NCI-H345 treated with DMSO at 0.1 percent for 48 hours (cell line): Measurements from ENCODE around the gene WDR73.
"Not testable (repeated sequence)": the region's sequence is repeated elsewhere in the genome, so short reads cannot be mapped to it uniquely, and the experiment has no call there.

Experiments used
- DNase-seq: peaks from one replicate; lab custom pipeline; 2025; ENCODE audit not compliant: unreplicated experiment; lab: John Stamatoyannopoulos, UW

WDR73 gene

GRCh38 chr15:84653910-84654688 lies at the start of gene WDR73:
WDR73 (minus strand) TSS chr15:84654283; CDS start chr15:84654274, 9 bp downstream.
- peak; percentile 72 for DNase-seq

- DNase-seq = no peak
Measured at GRCh38 chr15:84703808-84704207, 49.7 kb upstream of the WDR73 start.

GRCh38 chr15:84702961-84703482 lies 48.9 kb upstream of the WDR73 start:
- DNase-seq = no peak

DNA sequence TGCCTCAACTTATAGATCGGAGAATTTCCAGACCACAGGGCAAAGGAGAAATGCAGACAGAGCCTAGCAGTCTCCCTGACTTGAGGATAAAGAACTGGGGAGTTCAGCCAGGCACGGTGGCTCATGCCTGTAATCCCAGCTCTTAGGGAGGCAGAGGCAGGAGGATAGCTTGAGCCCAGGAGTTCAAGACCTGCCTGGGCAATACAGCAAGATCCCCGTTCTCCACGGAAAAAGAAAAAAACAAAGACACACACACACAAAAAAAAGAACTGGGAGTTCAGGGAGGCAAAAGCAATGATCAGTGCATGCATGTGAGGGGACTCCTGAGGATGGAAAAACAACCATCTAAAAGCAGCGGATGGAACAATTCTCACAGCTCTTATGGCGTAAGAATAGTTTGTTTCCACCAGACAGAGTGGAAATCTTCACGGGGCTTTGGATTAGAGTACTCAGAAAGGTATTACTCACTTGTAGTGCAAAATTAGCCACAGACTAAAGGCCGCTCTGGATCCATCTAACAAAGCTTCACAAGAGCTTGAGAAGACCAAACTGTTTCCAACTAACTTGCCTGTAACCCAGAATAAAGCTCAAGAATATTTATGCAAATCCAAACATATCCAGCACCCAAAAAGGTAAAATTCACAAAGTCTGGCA lies 45.6 kb upstream of the WDR73 start:
- no peak for DNase-seq

GRCh38 chr15:84697236-84697990 lies 43.3 kb upstream of the WDR73 start:
- DNase-seq = no peak

DNA sequence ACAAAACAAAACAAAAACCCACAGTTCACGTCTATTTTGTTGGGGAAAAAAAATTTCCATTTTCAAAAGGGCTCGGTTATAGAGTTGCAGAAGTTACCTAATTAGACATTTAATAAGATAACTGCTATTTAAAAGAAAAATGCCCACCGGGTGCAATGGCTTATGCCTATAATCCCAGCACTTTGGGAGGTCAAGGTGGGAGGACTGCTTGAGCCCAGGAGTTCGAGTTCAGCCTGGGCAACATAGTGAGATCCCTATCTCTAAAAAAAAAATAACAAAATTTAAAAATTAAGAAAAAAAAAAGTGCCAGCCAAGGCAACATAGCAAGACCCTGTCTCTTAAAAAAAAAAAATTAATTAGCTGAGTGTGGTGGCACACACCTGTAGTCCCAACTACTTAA lies 42.7 kb upstream of the WDR73 start:
- DNase-seq = no peak

- no peak for DNase-seq
Measured at GRCh38 chr15:84690342-84690741, 36.3 kb upstream of the WDR73 start.

GRCh38 chr15:84689858-84690257 lies 35.8 kb upstream of the WDR73 start:
- DNase-seq = no peak

- not testable (repeated sequence) for DNase-seq
Measured at GRCh38 chr15:84686446-84686845, 32.4 kb upstream of the WDR73 start.

GRCh38 chr15:84685304-84685703 lies 31.2 kb upstream of the WDR73 start:
- no peak for DNase-seq

- no peak for DNase-seq
Measured at GRCh38 chr15:84684092-84684491, 30.0 kb upstream of the WDR73 start.

- no peak for DNase-seq
Measured at GRCh38 chr15:84681831-84682230, 27.7 kb upstream of the WDR73 start.

- DNase-seq = no peak
Measured at GRCh38 chr15:84671211-84671610, 17.1 kb upstream of the WDR73 start.

DNA sequence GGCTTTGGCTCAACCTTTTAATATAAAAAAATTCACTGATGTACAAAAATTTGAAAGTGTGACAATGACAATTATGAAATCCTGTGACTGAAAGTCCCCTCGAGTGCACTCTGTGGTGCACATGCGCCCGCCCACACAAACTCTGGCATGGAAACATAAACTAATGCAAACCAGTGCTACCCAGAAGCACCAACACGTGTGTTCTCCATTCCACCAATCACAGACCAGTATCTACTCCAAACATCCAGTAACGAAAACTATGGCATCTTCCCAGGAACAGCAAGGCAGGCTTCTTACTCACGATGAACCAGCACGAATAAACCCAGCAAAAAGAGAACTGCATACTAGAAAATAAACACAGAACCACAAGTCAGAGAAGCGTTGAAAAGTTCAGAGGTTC lies 15.6 kb upstream of the WDR73 start:
- DNase-seq = no peak

- no peak for DNase-seq
Measured at GRCh38 chr15:84668221-84668982, 14.3 kb upstream of the WDR73 start.

DNA sequence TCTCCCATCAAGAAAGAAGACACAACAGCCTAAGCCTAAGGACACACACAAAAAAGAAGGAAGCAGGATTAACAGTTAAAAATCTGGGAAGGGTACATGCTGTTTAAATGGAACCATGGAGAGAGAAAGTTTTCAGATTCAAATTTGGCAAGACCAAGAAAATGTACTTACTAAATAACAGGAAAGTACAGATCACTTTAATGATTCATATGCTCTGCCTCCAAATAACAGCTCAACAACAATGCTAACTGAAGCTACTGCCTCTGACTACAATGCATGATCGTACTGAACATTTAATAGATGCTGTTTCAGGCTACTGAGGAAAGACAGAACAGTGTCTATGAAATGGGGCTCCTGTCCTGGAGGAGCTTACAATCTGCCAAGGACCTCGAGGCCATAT lies 12.3 kb upstream of the WDR73 start:
- no peak for DNase-seq

- no peak for DNase-seq
Measured at GRCh38 chr15:84661001-84661400, 6.9 kb upstream of the WDR73 start.

GRCh38 chr15:84659904-84660781 lies 6.1 kb upstream of the WDR73 start:
- DNase-seq = no peak

DNA sequence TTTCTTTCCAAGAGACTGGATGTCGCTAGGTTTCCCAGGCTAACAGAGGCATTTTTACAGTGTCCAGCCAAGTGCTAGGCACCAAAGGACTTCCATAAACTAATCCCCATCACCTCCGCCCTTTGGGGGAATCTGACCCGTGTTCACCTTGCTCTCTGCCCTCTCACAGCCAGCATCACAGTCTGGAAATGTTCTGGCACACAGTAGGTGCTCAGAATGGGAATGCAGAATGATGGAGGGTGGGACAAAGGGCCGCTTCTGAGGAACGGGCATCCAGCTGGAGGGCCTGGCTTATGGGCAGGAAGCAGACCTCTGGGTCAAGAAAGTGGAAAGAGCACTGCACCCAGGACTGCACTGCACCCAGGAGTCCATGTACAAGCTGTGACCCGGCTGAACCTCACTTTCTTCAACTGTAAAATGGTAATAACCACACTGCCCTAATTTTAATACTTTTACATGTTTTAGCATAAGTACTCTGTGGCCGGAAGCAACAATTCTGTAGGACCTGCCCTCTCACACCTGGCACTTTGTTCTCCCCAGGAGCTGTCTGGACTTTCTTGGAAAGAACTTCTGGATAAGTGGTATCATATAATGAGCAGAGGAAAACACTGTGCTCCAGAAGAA lies 4.8 kb upstream of the WDR73 start:
- no peak for DNase-seq
